ENCODE data around the gene BRD3OS. TPM values are rescaled to one million over a fixed set of nuclear protein-coding genes. Genes with fewer than 3 reads are reported as not detected.

Gene BRD3OS
- total and polyA plus RNA-seq, 10 of the 15 experiments (the other 5 are each of a cell fraction or from before 2014, with no cell fraction given): 2.1 to 13.7 (median 10.7) TPM

DNA sequence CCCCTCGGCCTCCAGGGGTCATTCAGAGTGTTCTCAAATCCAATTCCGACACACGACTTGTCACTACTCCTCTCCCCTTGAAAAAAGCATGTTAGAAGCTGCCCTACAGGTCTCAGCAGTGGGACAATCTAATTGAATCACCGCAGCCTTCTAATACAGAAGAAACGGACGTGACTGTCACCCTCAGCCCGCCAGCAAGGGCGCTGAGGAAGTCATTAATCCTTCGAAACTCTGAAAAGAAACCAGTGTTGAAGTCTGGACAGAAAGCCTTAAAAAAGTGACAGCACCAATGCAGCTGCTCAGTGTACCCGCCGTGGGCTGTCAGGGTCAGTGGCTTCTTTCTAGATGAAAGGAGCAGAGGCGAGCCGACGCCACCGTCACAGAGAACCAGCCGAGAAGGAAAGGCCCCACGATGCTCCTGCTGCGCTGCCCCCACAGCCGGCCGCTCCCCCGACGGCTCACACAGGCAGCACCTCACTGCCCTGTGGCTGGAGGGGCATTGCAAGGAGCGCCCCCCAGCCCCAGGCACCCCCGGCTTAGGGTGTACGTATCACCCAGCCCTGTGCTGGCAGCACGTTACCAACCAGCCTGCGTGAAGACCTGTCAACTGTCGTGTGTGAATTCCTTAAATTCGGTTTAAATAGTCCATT lies 5.7 kb downstream of the BRD3OS start (continued):
- TF ChIP-seq RELA (IDR thresholded peaks at IDR 0.05; ENCODE audit: borderline replicate concordance, partially characterized antibody) (no peak), TARDBP (IDR thresholded peaks at IDR 0.05; ENCODE audit: borderline replicate concordance) (no peak), MTA3 (IDR thresholded peaks at IDR 0.05; ENCODE audit: borderline replicate concordance, low read length) (no peak)

DNA sequence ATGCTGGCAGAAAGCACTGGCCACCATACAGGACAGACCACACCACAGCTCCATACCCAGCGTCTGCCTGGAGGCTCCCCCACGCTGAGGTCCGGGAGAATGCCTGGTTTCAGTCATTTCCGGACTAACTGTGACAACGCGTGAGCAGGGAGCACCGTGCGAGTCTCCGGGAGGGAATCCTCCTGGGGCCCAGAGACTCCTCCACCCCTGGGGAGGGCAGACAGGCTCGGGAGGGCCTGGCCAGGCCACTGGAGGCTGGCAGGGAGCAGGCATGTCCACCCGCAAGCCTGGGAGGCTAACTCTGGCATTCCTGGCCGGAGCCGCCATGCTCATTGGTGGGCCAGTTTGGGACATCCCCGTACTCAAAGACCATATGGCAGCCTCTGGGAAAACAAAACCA lies 6.5 kb downstream of the BRD3OS start:
- H3K27ac ChIP-seq (ENCODE audit: control insufficient read depth, insufficient read depth): no peak overlapping the region
- H3K79me2 ChIP-seq (ENCODE audit: control insufficient read depth, insufficient read depth, low read length): no peaks in the 10 kb centered on the region
- no peak for FAIRE-seq
- 96% methylated on average over 14 of the region's 14 CpGs for WGBS (ENCODE audit: insufficient coverage, insufficient replicate concordance, low lambda C conversion rate, missing lambda C conversion rate)
- intact Hi-C loops (cut with micrococcal nuclease; ENCODE audit: unreplicated experiment) (no loop called here), in situ Hi-C loops (cut with MboI) (no loop called here)
- H3K27me3 ChIP-seq (replicated peaks in 1 of 2; ENCODE audit: control insufficient read depth in 2 of 2, insufficient read depth in 2 of 2, low read length in 1 of 2): no peaks in the 10 kb centered on the region
- TSS peak; percentile 54 for BruUV-seq (replicated peaks)
- H2AFZ ChIP-seq (ENCODE audit: control insufficient read depth, low read depth, low read length): no peak overlapping the region
- ATAC-seq: no peak
- ChIA-PET SMC1A (ENCODE audit: uncharacterized antibody, unreplicated experiment) (no interaction called here), RAD21 (ENCODE audit: unreplicated experiment) (no interaction called here), CTCF (no interaction called here), POLR2A (no interaction called here)
- no peak overlapping the region for H3K4me2 ChIP-seq (ENCODE audit: control insufficient read depth, insufficient read depth)
- no peak for TF ChIP-seq MXI1 (IDR thresholded peaks at IDR 0.05; ENCODE audit: low read depth, low read length)
- TF ChIP-seq CBX5 (IDR thresholded peaks at IDR 0.05; ENCODE audit: low read depth): no peak
- no peak for TF ChIP-seq HDGF (IDR thresholded peaks at IDR 0.05)
- TF ChIP-seq, protein P1, sequence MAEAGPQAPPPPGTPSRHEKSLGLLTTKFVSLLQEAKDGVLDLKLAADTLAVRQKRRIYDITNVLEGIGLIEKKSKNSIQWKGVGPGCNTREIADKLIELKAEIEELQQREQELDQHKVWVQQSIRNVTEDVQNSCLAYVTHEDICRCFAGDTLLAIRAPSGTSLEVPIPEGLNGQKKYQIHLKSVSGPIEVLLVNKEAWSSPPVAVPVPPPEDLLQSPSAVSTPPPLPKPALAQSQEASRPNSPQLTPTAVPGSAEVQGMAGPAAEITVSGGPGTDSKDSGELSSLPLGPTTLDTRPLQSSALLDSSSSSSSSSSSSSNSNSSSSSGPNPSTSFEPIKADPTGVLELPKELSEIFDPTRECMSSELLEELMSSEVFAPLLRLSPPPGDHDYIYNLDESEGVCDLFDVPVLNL (IDR thresholded peaks at IDR 0.05; ENCODE audit: low read depth, low read length): no peak
- no peak for TF ChIP-seq NFXL1 (IDR thresholded peaks at IDR 0.05; ENCODE audit: borderline replicate concordance)
- TF ChIP-seq, protein P2, sequence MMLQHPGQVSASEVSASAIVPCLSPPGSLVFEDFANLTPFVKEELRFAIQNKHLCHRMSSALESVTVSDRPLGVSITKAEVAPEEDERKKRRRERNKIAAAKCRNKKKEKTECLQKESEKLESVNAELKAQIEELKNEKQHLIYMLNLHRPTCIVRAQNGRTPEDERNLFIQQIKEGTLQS (IDR thresholded peaks at IDR 0.05; ENCODE audit: borderline replicate concordance, extremely low read depth, low read depth, low read length): no peak
- TF ChIP-seq ZSCAN29 (IDR thresholded peaks at IDR 0.05): no peak
- no peak for TF ChIP-seq NFYB (IDR thresholded peaks at IDR 0.05; ENCODE audit: insufficient read depth, low read depth, low read length)
- TF ChIP-seq KDM1A (IDR thresholded peaks at IDR 0.05; ENCODE audit: borderline replicate concordance): no peak
- TF ChIP-seq PAX8 (IDR thresholded peaks at IDR 0.05): no peak
- TF ChIP-seq KAT2A (conservative IDR thresholded peaks at IDR 0.05; ENCODE audit: control insufficient read depth, low read depth, low read length): no peak
- no peak for TF ChIP-seq IKZF2 (IDR thresholded peaks at IDR 0.05)
- no peak for TF ChIP-seq POLR2A (IDR thresholded peaks at IDR 0.05; ENCODE audit: low read depth, low read length)
- TF ChIP-seq PAX5 (IDR thresholded peaks at IDR 0.05; ENCODE audit: borderline replicate concordance, low read depth, low read length): no peak
- TF ChIP-seq, protein P3, sequence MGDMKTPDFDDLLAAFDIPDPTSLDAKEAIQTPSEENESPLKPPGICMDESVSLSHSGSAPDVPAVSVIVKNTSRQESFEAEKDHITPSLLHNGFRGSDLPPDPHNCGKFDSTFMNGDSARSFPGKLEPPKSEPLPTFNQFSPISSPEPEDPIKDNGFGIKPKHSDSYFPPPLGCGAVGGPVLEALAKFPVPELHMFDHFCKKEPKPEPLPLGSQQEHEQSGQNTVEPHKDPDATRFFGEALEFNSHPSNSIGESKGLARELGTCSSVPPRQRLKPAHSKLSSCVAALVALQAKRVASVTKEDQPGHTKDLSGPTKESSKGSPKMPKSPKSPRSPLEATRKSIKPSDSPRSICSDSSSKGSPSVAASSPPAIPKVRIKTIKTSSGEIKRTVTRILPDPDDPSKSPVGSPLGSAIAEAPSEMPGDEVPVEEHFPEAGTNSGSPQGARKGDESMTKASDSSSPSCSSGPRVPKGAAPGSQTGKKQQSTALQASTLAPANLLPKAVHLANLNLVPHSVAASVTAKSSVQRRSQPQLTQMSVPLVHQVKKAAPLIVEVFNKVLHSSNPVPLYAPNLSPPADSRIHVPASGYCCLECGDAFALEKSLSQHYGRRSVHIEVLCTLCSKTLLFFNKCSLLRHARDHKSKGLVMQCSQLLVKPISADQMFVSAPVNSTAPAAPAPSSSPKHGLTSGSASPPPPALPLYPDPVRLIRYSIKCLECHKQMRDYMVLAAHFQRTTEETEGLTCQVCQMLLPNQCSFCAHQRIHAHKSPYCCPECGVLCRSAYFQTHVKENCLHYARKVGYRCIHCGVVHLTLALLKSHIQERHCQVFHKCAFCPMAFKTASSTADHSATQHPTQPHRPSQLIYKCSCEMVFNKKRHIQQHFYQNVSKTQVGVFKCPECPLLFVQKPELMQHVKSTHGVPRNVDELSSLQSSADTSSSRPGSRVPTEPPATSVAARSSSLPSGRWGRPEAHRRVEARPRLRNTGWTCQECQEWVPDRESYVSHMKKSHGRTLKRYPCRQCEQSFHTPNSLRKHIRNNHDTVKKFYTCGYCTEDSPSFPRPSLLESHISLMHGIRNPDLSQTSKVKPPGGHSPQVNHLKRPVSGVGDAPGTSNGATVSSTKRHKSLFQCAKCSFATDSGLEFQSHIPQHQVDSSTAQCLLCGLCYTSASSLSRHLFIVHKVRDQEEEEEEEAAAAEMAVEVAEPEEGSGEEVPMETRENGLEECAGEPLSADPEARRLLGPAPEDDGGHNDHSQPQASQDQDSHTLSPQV (IDR thresholded peaks at IDR 0.05): no peak
- no peak for TF ChIP-seq ESRRA (IDR thresholded peaks at IDR 0.05; ENCODE audit: low read length)
- H3K4me3 ChIP-seq: no peak overlapping the region
- no peaks in the 10 kb centered on the region for H3K9me3 ChIP-seq (replicated peaks; ENCODE audit: control insufficient read depth, insufficient read depth, low read length)
- DNase-seq (ENCODE audit: low read depth, low spot score): no peak
- no peak overlapping the region for H3K9ac ChIP-seq (ENCODE audit: control insufficient read depth, insufficient read depth, low read length)
- peaks cover 0 to 17% of the 10 kb centered on the region in 2 experiments; a peak in 3 of 4 replicates for H3K36me3 ChIP-seq (ENCODE audit: control insufficient read depth in 2 of 2, insufficient read depth in 2 of 2, low read length in 1 of 2)
- no peaks in the 10 kb centered on the region for H4K20me1 ChIP-seq (ENCODE audit: control insufficient read depth, insufficient read depth)
- no peaks in the 10 kb centered on the region; the same call in 1 of the 2 replicates for H3K4me1 ChIP-seq (ENCODE audit: control insufficient read depth, insufficient read depth, low read length)

All from GM12878 (cell line).